T-helper 2 cell treated with Interferon-gamma antibody and Interleukin-4, amounts not matched to agents 100 ng/mL and 5 ng/mL, for 36 hours (primary cell): ENCODE data around the gene CREBBP. TPM values are rescaled to one million over a fixed set of nuclear protein-coding genes. Genes with fewer than 3 reads are reported as not detected.

ENCODE experiments used
- intact Hi-C: fragments of 100-400 bp; cut with micrococcal nuclease; formaldehyde crosslinking; loops from one replicate; pipeline ENCODE4 v1.15.1; 2023
- total RNA-seq: library from RNA; stranded (reverse); gene quantifications from 2 replicates; pipeline ENCODE4 v1.2.3, GENCODE V29; 2022

Gene CREBBP
- total RNA-seq, 1 donor from 2014 or later: 70.1 TPM

DNA sequence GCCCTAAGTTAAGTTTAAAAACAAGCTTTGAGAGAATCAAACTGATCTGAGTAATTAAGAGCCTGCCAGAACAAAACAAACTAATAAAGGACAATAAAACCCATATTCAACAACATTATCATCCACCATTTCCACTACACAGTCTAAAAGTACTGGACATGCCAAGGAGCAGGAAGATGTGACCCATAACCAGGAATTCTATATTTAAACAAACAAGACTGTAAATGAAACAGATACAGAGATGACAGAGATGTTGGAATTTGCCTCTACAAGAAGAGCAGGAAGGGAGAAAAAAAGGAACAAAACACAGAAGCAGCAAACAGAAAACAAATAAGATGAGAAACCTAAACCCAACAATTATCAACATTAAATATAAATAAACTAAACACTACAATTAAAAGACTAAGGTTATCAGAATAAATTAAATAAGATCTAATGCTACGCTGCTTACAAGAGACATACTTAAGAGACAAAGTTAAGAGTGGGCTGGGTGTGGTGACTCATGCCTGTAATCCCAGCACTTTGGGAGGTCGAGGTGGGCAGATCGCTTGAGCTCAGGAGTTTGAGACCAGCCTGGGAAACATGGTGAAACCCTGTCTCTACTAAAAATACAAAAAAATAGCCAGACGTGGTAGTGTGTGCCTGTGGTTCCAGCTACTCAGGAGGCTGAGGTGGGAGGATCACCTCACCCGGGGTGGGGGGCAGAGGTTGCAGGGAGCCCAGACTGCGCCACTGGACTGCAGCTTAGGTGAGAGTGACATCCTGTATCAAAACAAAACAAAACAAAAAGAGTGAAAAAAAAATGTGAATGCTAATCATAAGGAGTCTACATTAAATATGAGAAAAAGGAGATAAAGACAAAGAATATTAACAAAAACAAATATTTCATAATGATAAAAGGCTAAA, 50.6 kb downstream of the CREBBP start:
- intact Hi-C loops: no loop called here

DNA sequence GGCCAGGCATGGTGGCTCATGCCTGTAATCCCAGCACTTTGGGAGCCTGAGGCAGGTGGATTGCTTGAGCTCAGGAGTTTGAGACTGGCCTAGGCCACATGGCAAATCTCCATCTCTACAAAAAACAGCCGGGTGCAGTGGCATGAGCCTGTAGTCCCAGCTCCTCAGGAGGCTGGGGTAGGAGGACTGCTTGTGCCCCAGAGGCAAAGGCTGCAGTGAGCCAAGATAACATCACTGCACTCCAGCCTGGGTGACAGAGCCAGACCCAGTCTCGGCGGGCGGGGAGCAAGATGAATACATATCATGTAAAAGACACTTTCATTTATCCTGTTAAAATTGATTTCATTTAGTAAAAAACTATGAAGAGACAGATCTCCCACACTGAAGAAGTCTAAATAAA, 54.6 kb downstream of the CREBBP start:
- intact Hi-C loops: no loop called here

DNA sequence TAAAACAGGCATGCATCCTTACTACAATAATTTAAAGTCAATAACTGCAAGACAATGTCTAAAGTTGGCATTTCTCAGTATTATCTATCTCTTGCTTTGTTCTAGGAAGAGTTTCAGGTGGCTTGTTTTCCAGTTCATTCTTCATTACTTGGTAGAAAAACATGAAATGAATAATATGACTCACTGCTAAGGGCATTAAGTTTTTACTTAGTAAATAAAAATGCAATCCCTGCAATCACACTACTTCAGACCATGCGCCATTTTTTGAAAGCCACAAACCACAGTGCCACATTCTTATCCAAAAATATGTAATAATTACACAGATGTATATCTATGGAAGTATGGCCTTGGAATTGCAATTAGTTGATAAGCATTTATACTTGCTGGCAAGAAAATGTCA, 55.4 kb downstream of the CREBBP start:
- intact Hi-C loops: no loop called here

DNA sequence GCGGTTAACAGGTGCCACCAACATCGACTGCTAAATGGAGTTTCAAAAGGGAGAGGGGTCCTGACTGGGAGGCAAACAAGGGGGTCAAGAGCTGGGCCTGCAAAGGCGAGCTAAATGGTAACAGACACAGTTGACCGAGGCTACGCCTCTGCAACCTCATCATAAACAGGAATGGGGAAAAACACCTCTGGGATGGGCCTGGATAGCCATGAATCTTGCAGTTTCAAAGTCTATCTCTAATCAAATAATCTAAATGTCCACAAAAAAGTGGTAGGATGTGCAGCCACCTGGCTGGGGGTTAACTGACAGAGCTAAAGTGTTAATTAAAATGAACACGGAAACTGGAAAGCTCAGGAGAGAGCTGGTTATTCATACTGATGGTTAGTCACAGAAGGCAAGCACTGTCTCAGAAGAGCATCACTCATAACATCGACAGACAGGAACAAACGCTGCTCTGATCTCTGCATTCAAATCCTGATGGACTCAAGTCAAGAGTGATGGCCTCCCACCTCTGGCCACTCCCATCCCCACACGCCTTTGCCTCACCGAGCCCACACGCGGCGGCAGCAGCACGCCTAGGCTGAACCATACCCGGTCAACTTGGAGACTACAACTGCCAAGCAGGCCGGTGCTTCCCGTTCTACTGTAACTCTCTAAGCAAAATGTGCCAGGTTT, 56.3 kb downstream of the CREBBP start:
- intact Hi-C loops: no loop called here

DNA sequence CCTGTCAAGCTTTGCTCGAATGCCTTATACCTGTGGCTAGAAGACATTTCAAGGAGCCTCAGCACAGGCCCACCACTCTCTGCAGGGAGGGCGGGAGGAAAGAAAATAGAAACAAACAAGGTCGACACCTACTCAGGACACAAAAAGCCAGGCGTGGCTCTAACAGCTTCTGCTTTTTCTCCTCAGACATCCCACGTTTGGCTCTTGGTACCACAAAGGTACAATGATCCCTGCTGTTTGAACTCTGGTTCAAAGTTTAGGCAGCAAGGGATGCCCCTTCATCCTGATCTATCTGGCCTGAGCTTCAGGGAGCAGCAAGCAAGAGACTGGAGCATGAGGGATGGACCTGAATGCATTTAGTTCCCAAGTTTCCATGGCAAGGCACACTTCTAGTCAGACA, 57.1 kb downstream of the CREBBP start:
- intact Hi-C loops: no loop called here

DNA sequence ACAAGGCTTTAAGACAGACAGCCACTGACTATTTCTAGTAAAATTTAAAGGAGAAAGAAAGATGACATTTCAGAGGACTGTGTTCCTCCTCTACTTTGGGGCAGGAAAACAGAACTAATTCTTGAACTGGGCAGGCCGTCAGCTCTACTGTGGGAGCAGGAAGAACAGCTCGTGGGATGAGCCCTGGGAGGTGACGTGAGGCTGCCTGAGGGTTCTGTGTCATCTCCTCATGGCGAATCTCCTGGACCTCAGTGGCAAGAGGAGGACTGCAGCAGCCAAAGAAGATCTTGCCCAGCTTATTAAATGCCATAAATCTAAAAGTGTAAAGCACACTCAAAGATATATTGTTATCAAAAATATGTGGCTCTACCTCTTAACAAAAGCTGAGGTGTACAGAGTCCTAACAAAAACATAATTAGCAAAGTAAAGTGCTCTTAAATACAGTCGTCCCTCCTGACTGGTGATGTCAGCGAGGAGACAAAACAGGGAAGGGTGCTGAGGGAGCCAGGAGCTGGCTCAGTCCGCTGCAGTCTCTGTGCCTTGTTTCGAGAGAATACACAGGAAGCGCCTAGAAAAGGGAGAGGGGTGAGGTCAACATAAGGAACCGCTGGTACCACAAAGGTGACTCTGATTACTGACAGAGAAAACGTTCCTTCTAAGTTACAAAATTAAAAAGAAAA, 58.0 kb downstream of the CREBBP start:
- intact Hi-C loops: no loop called here

DNA sequence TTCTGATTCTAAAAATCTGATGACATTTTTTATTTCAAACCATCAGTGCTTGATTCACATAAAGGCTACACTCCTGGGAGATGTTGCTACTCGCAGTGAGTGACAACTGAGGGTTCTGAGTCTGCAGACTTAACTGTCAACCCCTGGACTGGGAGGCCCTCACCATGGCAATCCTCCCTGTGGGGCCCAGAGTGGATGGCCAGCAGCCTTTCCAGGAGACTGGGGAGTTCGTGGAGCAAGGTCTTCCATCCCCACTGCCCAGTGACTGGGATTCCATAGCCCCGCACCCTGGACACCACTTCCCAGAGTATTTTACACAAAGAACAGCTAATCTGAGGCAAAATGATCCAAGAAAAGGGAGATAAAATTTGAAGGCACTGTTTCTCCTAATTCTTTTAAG, 59.3 kb downstream of the CREBBP start:
- intact Hi-C loops: no loop called here

DNA sequence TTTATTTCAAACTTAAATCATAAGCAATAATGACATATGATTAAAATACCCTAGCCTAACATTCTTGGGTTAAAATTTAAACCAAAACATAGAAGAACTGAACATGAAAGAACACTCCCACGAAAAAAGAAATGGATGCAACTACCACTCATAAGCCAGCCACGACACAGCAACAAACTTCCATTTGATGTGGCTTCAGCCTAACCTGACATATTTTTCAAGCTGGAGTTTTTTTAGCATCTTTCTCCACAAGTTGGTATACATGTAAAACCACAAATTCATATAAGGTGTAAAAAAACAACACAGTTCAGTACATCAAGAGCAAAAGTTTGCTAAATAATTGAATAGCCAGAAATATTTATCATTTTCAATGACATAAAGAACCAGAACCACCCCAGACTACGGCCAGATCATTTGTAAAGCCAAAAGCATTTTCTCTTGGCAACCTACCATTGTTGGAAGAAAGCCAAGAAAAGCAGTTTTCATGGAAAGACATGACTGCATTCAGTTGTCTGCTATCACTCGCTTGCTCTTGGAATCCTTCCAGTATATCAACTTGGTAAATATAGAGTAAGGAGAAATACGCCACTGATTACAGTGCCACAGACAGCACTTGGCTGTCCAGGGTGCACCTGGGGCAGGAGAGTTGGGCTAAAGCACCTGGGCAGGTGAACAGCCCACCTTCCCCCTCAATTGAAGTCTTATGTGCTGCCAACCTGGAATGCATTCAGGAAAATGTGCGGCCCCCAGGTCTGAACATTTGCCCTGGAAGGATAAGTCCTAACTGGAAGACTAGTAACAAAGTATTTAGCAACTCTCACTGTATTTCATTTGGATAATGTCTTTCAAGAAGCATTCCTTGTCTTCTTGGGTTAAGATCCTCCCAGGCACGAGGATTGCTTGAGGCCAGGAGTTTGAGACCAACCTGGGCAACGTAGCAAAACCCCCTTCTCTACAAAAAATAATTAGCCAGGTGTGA, 60.5 kb downstream of the CREBBP start:
- intact Hi-C loops: no loop called here

DNA sequence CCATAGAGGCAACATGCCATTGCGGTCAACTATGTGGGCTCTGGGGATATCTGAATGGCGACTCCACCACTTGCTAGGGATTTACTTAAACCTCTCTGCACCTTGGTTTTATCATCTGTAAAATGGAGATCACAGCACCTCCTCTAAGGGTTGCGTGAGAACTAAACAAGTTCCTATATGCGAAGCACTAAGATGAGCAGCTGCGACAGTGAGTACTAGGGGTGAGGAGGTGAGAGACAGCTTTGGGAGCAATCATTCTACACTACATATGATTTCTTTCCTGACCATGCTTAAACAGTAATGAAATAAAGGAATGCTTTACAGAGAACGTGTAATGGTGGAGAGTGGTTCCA, 61.4 kb downstream of the CREBBP start:
- intact Hi-C loops: no loop called here

DNA sequence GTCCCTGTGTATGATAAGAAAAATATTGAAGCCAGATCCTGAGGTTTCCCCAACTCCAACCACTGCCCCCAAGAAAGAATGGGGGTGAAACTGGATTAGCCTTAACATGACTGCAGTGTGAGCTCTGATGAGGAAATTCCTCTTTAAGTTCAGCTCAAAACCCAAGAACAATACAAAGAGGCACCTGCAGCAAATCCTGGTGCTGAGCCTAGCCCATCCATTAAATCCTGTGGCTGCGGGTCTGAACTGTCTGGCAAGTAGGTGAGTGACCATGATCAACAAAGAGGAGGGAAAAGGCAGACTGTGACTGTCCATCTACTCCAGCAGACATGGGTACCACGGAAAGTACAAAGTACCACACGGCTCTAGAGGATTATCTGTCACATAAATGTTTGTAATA, 64.2 kb downstream of the CREBBP start:
- intact Hi-C loops: no loop called here

DNA sequence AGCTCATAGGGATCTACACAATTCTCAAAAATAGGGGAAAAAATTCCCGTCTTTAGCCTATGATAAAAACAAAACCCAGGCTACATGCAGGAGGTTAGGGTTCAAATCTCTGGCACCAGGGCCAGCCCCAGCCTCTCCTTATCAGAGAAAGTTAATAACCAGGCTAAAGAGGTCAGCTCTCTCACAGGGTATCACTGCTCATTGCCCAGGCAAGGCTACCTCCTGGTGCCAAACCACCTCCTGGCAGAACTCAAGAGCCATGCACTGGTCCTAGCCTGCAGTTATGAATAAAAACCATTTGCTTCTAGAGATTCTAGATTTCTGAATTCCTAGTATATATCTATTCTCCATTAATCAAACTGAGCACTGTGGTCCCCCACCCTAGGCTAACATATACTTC, 65.8 kb downstream of the CREBBP start:
- intact Hi-C loops: no loop called here

DNA sequence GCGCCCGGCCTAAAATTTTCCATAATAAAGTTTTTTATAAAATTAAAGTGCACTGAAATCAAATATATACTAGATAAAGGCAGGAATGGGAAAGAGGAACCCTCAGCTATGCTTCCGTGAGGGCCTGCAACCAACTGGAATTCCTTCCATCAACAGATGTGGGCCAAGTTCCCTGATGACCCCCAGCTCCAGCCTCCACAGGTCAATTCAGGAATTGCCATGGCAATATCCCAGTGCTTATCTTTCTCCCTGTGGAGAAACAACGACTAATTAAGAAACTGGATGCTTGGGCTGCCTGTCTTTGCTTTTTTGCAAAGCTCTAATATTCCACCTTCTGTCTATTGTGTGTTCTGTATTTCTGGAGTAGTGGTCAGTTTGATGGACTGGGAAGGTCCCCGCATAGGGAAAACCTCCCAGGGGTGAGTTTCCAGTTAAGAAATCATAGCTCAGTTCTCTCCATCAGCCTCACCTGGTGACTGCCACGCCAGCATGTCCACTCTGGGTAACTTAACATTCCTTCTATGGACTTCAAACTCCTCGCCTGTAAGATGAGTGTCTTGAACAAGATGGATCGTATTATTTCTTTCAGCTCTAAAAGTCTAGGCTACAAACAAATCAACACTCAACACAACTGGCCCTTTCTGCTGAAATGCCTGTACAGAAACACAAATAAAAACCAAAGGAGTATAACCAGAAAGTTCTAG, 67.9 kb downstream of the CREBBP start:
- intact Hi-C loops: no loop called here

DNA sequence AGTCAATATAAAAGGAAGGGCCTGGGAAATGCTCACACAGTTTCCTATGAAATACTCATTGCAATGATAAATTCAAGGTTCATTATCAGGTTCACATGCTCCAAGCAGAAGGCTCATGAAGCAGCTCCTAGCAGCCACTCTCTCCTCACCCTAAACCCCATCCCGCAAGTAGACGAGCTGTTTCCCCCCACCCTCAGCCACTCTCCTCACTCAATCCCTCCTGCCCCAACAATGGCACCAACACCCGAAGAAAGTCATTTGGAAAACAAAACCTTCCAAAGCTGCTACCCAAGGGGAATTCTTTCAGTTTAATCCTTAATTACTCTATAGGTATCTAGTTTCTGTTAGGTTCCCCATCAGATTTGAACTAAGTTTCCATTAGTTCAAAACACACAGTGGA, 69.7 kb downstream of the CREBBP start:
- intact Hi-C loops: no loop called here

DNA sequence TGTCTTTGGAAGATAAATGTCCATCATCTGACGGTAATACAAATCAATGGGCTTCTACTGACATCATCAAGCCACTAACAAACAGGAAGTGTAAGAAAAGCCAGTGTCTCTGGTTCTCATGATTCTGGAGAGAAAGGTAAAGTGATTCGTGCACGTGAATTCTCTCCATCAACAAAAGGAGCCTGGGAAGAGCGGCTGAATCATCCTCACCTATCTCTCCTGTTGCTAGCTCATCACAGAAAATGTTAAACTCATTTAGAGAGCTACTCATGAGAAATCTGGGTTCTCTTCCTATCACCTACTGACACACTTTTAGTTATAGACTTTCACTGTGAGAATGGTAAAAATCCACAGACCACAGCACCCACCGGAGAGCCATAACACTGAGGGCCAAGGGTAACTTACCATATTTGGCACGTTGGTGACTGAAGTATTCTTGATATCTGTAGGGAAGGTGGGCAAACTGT, 70.3 kb downstream of the CREBBP start:
- intact Hi-C loops: no loop called here

DNA sequence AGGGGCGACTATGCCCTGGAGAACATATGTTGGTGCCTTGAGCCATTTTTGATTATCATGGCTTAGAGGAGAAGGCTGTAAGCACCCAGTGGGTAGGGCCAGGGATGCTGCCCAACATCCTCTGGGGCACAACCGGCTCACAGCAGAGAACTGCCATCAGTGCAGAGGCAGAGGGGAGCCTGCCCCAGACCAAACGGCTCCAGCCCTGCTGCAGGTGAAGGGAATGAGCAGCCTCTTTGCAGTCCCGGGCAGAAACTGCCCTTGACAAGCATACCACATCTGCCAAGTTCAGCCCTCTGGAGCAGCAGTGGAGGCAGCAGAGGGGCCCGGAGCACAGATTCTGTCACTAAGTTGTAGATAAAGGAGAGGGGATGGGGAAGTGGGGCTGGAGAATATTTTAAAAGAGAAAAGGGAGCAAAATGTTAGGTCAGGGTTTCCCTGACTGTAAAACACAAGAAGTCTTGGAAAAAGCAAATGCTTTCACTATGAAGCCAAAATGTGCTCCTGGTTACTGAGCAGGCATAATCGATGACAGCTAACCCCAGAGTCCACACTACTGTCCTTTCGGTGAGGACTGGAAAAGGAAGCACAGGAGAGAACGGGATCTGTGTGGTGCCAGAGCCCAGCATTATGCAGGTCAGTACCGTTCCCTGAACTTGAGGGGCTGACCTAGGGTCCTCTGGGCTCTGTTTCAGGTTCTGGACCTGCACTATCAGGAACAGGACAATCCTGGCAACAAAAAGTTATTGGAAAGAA, 72.0 kb downstream of the CREBBP start:
- intact Hi-C loops: no loop called here

DNA sequence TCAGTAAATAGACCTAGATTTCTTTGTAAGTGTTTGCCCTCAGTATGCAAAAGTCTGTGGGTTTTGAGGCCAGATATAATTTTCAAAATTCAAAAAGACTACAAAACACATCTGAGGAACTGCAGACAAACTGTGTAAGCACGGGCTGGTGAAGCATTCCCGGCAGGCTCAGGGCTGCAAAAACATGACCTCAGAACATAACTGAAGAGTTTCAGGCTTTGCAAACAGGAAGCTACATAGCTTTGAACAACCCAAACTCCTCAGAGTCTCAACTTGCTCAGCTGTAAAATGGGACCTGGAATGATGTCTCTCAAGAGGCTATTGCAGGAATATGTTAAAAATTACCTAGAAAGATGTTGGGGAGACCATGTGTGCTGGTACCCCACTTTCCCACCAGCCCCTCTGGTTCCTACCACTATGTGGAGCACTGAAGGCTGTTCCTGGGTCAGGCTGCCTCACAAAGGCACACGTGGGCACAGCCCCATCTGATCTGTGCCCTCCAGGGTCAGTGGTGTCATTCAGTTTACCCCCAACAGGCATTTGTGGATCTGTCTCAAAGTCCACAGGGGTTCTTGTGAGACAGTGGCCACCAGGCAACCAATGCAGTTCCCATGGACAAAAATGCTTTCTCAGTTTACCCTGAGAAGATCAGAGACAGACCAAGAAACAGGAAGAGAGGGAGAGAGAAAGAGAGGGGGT, 72.9 kb downstream of the CREBBP start:
- intact Hi-C loops: no loop called here

DNA sequence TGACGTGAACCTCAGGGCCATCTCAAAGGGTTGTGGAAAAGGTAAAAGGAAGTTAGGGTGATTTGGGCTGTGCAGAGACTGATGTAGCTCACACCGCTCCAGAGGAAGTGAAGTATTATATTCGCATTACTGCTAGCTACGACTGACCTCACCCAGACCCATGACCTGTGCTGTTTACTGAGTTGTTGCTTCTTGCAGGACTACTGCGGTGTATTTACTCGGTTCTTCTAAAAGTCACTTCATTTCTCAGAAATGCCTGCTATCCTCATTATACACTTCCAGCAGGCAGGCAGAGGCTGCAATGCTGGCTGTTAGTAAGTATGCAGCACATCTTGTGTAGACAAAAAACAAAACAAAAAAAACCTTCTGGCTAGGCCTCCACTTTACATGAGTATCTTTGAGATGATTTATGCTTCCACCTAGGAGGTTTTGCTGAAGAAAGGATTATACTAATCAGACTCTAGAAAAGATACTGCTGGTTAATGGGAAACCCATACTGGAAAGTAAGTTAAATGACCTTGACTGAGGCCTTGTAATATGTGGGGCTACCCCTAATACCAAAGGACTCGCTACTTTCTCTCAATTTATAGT, 76.0 kb downstream of the CREBBP start:
- intact Hi-C loops: no loop called here

DNA sequence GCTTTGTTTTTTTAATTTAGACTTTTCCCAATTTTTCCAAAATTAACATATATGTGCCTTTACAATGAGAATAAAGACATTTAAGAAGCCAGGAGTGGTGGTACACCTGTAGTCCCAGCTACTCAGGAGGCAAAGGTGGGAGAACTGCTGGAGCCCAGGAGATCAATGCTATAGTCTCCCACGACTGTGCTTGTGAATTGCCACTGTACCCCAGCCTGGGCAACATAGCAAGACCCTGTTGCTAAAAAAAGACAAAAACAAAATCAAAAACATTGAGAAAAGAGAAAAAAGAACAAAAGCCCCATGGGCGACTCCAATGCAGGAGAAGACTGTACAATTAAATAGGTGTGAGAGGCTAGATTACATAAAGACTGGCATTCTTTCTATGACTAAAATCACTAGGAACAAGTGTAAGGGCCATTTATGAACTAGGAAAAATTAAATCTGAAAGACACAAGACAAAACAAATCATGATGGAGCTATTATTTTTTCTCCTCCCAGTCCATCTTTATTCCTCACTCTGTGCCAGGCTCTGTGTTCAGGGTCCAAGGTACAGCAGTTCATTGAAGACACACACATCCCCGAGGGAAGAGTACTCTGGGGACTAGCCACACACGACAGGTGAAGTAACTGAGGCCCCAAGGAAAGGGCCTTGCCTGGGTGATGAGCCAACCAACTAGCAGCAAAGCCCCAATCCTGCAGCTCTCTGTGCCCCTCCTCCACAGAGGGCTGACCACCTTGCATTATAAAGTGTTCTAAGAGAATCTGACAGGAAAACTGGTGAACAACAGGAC, 79.8 kb downstream of the CREBBP start:
- intact Hi-C loops: no loop called here
